Measurements from ENCODE around the gene RPL31. TPM values are rescaled to one million over a fixed set of nuclear protein-coding genes. Genes with fewer than 3 reads are reported as not detected.
"Not testable (repeated sequence)": the region's sequence is repeated elsewhere in the genome, so short reads cannot be mapped to it uniquely, and the experiment has no call there.

The RPL31 gene
- total RNA-seq, 1 donor from 2014 or later = 1,065 TPM

GRCh38 chr2:101045330-101045729 lies 43.2 kb downstream of the RPL31 start:
- H3K36me3 ChIP-seq = peaks cover 36% of the 10 kb centered on the region
- intact Hi-C loops (cut with DNase I) = no loop called here
- no peak overlapping the region for H3K4me3 ChIP-seq
- ATAC-seq (no peak), DNase-seq (no peak)
- H3K27me3 ChIP-seq (ENCODE audit: low read depth) = no peaks in the 10 kb centered on the region
- no peaks in the 10 kb centered on the region for H3K9me3 ChIP-seq
- peaks cover 11% of the 10 kb centered on the region for H3K4me1 ChIP-seq
- no peak overlapping the region for H3K27ac ChIP-seq
- TF ChIP-seq CTCF (IDR thresholded peaks at IDR 0.05) = no peak

DNA sequence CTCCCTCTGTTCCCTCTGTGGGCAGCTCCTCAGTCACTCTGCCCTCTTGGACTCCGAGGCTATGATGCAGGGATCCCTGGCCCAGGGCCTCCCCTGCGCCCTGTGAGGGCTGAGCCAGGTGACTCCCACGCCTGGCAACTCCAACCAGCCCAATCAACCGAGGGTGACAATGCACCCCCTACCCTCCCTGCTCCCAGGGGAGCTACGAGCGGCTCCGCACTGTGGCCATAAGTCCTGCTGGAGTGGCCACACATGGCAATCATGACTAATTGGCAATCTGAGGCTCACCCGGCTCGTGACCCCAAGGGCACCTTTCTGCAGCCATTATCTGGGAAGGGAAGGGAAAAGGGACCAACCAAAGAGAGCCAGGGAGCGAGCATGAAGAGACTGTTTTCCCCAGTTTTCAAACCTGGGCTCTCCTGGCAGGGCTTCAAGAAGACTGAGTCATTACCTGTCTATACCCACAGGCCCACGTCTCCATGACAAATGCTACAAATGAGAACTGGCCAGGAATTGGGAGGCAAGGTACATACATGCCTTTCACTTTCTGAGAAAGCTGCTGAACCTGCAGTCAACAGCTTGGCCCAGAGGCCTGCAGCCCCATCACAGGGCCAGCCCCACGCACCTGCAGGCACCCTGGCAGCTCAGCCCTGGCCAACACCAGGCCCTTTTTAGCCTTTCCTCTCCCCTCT lies 45.1 kb downstream of the RPL31 start:
- peak in 1 of 2 donors; percentile 59 for ATAC-seq

DNA sequence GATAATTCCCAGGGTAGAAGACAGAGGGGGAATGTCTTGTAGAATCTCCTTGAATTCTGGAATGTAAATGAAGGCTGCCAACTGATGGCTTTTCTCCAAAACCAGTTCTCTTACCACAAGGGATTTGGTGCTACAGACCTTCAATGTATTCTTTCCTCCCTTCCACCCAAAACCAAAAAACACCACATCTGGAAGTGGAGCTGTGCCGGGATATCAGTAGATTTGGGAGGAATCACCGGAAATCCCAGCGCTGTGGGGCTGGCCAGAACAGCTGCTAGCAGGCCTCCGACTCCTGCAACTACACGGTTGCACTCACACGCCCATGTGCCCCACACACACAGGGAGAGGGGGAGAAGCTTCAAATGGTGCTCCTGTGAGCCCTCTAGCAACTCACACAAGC lies 45.7 kb downstream of the RPL31 start:
- H3K9me3 ChIP-seq = no peaks in the 10 kb centered on the region
- intact Hi-C loops (cut with DNase I) = no loop called here
- no peak for TF ChIP-seq CTCF (IDR thresholded peaks at IDR 0.05)
- H3K4me1 ChIP-seq = no peaks in the 10 kb centered on the region
- DNase-seq (no peak), ATAC-seq (peak in 1 of 2 donors; percentile 49)
- H3K27ac ChIP-seq = no peak overlapping the region
- no peaks in the 10 kb centered on the region for H3K27me3 ChIP-seq (ENCODE audit: low read depth)
- peaks cover 35% of the 10 kb centered on the region for H3K36me3 ChIP-seq
- H3K4me3 ChIP-seq = no peak overlapping the region

More for the DNA sequence above, 45.1 kb downstream of the RPL31 start:
- peaks cover 33% of the 10 kb centered on the region for H3K36me3 ChIP-seq
- no peak overlapping the region for H3K27ac ChIP-seq
- H3K27me3 ChIP-seq (ENCODE audit: low read depth) = no peaks in the 10 kb centered on the region
- DNase-seq = no peak
- intact Hi-C loops (cut with DNase I) = no loop called here
- no peak for TF ChIP-seq CTCF (IDR thresholded peaks at IDR 0.05)
- no peak overlapping the region for H3K4me3 ChIP-seq
- H3K4me1 ChIP-seq = no peaks in the 10 kb centered on the region
- no peaks in the 10 kb centered on the region for H3K9me3 ChIP-seq

GRCh38 chr2:101048756-101049155 lies 46.7 kb downstream of the RPL31 start:
- intact Hi-C loops (cut with DNase I) = no loop called here
- DNase-seq (no peak), ATAC-seq (no peak)
- no peaks in the 10 kb centered on the region for H3K4me1 ChIP-seq
- no peaks in the 10 kb centered on the region for H3K9me3 ChIP-seq
- H3K4me3 ChIP-seq = no peak overlapping the region
- no peak overlapping the region for H3K27ac ChIP-seq
- no peak for TF ChIP-seq CTCF (IDR thresholded peaks at IDR 0.05)
- no peaks in the 10 kb centered on the region for H3K27me3 ChIP-seq (ENCODE audit: low read depth)
- H3K36me3 ChIP-seq = peaks cover 44% of the 10 kb centered on the region

- H3K36me3 ChIP-seq = peaks cover 41% of the 10 kb centered on the region
- DNase-seq; H3K27me3 ChIP-seq (ENCODE audit: low read depth); intact Hi-C loops (cut with DNase I); H3K27ac ChIP-seq; H3K4me1 ChIP-seq; ATAC-seq; H3K9me3 ChIP-seq; H3K4me3 ChIP-seq: not testable (repeated sequence)
Observed at GRCh38 chr2:101050886-101051285, 48.8 kb downstream of the RPL31 start.

GRCh38 chr2:101052147-101052546 lies 50.1 kb downstream of the RPL31 start:
- DNase-seq (no peak), ATAC-seq (no peak)
- no peak for TF ChIP-seq CTCF (IDR thresholded peaks at IDR 0.05)
- Histone ChIP-seq H3K4me3 (no peak overlapping the region), H3K36me3 (peaks cover 46% of the 10 kb centered on the region), H3K9me3 (no peaks in the 10 kb centered on the region), H3K27me3 (ENCODE audit: low read depth) (no peaks in the 10 kb centered on the region), H3K27ac (no peak overlapping the region), H3K4me1 (no peaks in the 10 kb centered on the region)
- intact Hi-C loops (cut with DNase I) = no loop called here

Data from lower lobe of right lung (tissue), 2 donors.